HepG2 (cell line): ENCODE results near the gene LUM. TPM values are rescaled to one million over a fixed set of nuclear protein-coding genes. Genes with fewer than 3 reads are reported as not detected.

ENCODE experiments used
- ATAC-seq: fragments of 200-7000 bp; cut with Tn5 transposase; 3 replicates; pipeline ENCODE4 v1.9.1; 2020; ENCODE audit warnings: mild to moderate bottlenecking, moderate library complexity
- BruUV-seq: library from RNA; stranded (reverse); fragments of 400-500 nt; replicated peaks from 2 replicates; lab custom pipeline; 2021; lab: Mats Ljungman, UMichigan
- CTCF ChIA-PET: fragments of 300-600 bp; formaldehyde crosslinking; extraction: SDS; loops from one replicate; lab custom pipeline; 2021; ENCODE audit warnings: low total read pairs, inconsistent platforms, low intra/inter-chr PET ratio; lab: Yijun Ruan, JAX
- POLR2A ChIA-PET: fragments of 350-600 bp; sonication (Branson Sonifier 250); formaldehyde crosslinking; loops from one replicate; lab custom pipeline; 2020; ENCODE audit warnings: antibody characterized with exemption, inconsistent platforms; lab: Yijun Ruan, JAX
- DNase-seq: peaks from one replicate; pipeline ENCODE4 v3.0.0-alpha.2; 2015; ENCODE audit warnings: low spot score
- FAIRE-seq: peaks from 3 replicates; lab custom pipeline; 2011; peaks lifted over from hg19 to GRCh38; lab: Jason Lieb, UNC
- H2AFZ ChIP-seq: one replicate; pipeline ENCODE4 v1.6.1; 2011; ENCODE audit warnings: low read length, inconsistent platforms
- H3K27ac ChIP-seq: fragments of 300-600 bp; 3 replicates; pipeline ENCODE4 v1.8.0; 2011; ENCODE audit warnings: mixed run types, mild to moderate bottlenecking, mixed read lengths, low read length, inconsistent platforms; ENCODE audit not compliant: insufficient read depth; ENCODE audit errors: extremely low read length
- H3K27me3 ChIP-seq, 2 experiments: fragments of 200-600 bp in 1 of 2; 2 replicates in 1 of 2; 3 replicates in 1 of 2; pipeline versions ENCODE4 v1.6.0 to v1.8.0; 2011; ENCODE audit warnings: low read length in 2 of 2, mild to moderate bottlenecking in 2 of 2, moderate library complexity in 2 of 2, inconsistent platforms in 1 of 2; ENCODE audit not compliant: insufficient read depth in 2 of 2, control insufficient read depth in 1 of 2
- H3K36me3 ChIP-seq, 2 experiments: fragments of 200-600 bp in 1 of 2; replicated peaks in 1 of 2; 2 replicates in 1 of 2; 3 replicates in 1 of 2; pipeline versions ENCODE4 v1.5.1 to v1.8.0; 2011; ENCODE audit warnings: low read length in 2 of 2, inconsistent platforms in 1 of 2; ENCODE audit not compliant: insufficient read depth in 2 of 2, control insufficient read depth in 1 of 2
- H3K4me1 ChIP-seq: 2 replicates; pipeline ENCODE4 v1.5.1; 2012; ENCODE audit warnings: low read length, inconsistent platforms; ENCODE audit not compliant: insufficient read depth
- H3K4me2 ChIP-seq: 2 replicates; pipeline ENCODE4 v1.6.0; 2011; ENCODE audit warnings: low read depth, low read length, inconsistent platforms
- H3K4me3 ChIP-seq, 3 experiments: fragments of 200-600 bp in 1 of 3; sonication (generic), shearing (Covaris generic) in 1 of 3; replicated peaks in 1 of 3; 2 replicates each; pipeline ENCODE4 v1.5.1; 2011 to 2016; ENCODE audit warnings: low read length in 3 of 3, inconsistent platforms in 2 of 3, low read depth in 2 of 3, mild to moderate bottlenecking in 2 of 3, control low read depth in 1 of 3, mixed read lengths in 1 of 3; ENCODE audit not compliant: insufficient read depth in 1 of 3
- H3K79me2 ChIP-seq: one replicate; pipeline ENCODE4 v1.6.1; 2011; ENCODE audit warnings: low read length, inconsistent platforms; ENCODE audit not compliant: insufficient read depth
- H3K9ac ChIP-seq: 2 replicates; pipeline ENCODE4 v1.6.0; 2011; ENCODE audit warnings: mild to moderate bottlenecking, low read depth, low read length, inconsistent platforms; ENCODE audit not compliant: insufficient read depth
- H3K9me3 ChIP-seq: 2 replicates; pipeline ENCODE4 v1.5.1; 2012; ENCODE audit warnings: mild to moderate bottlenecking, low read length
- H4K20me1 ChIP-seq: 2 replicates; pipeline ENCODE4 v1.6.0; 2011; ENCODE audit warnings: inconsistent platforms, mild to moderate bottlenecking, low read length, moderate library complexity; ENCODE audit not compliant: insufficient read depth
- CEBPB ChIP-seq: IDR thresholded peaks from 2 replicates; pipeline ENCODE4 v1.6.1; 2011; ENCODE audit warnings: low read depth, low read length, improper control_type of control experiment, borderline replicate concordance
- HNF4G ChIP-seq, 2 experiments: sonication (generic) in 1 of 2; formaldehyde crosslinking in 1 of 2; IDR thresholded peaks; 2 replicates each; pipeline versions ENCODE4 v1.4.0 to v1.6.1; 2011 to 2020; ENCODE audit warnings: borderline replicate concordance in 2 of 2, low read depth in 2 of 2, mild to moderate bottlenecking in 2 of 2, low read length in 1 of 2, missing genetic modification reagents in 1 of 2, moderate library complexity in 1 of 2
- MXD1 ChIP-seq: sonication (generic); formaldehyde crosslinking; IDR thresholded peaks from 2 replicates; pipeline ENCODE4 v1.4.0; 2020; ENCODE audit warnings: mild to moderate bottlenecking, missing genetic modification reagents
- MYPOP ChIP-seq: sonication (generic); formaldehyde crosslinking; IDR thresholded peaks from 2 replicates; pipeline ENCODE4 v1.8.1; 2023; ENCODE audit warnings: mild to moderate bottlenecking, moderate library complexity, missing genetic modification reagents
- NFYB ChIP-seq: sonication (generic); formaldehyde crosslinking; IDR thresholded peaks from 2 replicates; pipeline ENCODE4 v1.4.0; 2020; ENCODE audit warnings: missing genetic modification reagents
- REPIN1 ChIP-seq: sonication (generic); formaldehyde crosslinking; IDR thresholded peaks from 2 replicates; pipeline ENCODE4 v1.8.0; 2022; ENCODE audit warnings: missing genetic modification reagents, low read depth, mild to moderate bottlenecking, borderline replicate concordance
- TMF1 ChIP-seq: sonication (generic); formaldehyde crosslinking; IDR thresholded peaks from 2 replicates; pipeline ENCODE4 v1.8.1; 2022; ENCODE audit warnings: low read depth, missing genetic modification reagents
- ZNF713 ChIP-seq: sonication (generic); formaldehyde crosslinking; IDR thresholded peaks from 2 replicates; pipeline ENCODE4 v1.4.0; 2020; ENCODE audit warnings: mild to moderate bottlenecking, missing genetic modification reagents
- ZNF746 ChIP-seq: sonication (generic); formaldehyde crosslinking; IDR thresholded peaks from 2 replicates; pipeline ENCODE4 v1.8.0; 2022; ENCODE audit warnings: mild to moderate bottlenecking, missing genetic modification reagents
- ZNF879 ChIP-seq: sonication (generic); formaldehyde crosslinking; IDR thresholded peaks from 2 replicates; pipeline ENCODE4 v1.8.1; 2023; ENCODE audit warnings: missing genetic modification reagents
- WGBS: methylation state at CpG from one replicate; pipeline ENCODE4 v1.1.6; 2017; ENCODE audit warnings: low lambda C conversion rate; 5-methylcytosine and 5-hydroxymethylcytosine counted together
- in situ Hi-C: cut with HindIII; loops from 2 replicates; pipeline ENCODE4 v1.10.0; 2017; ENCODE audit warnings: low pct_unique_long_range_greater_than_20kb; ENCODE audit not compliant: extremely low pct_ligation_motif_present
- intact Hi-C: fragments of 100-400 bp; cut with micrococcal nuclease; formaldehyde crosslinking; loops from one replicate; pipeline ENCODE4 v1.10.0; 2022; ENCODE audit not compliant: unreplicated experiment
- polyA plus RNA-seq, 8 experiments: library from polyadenylated mRNA; depleted of rRNA in 3 of 8; stranded (reverse) in 7 of 8; unstranded in 1 of 8; fragments of >200 nt; fragmentation: Illumina TruSeq in 4 of 8; extraction: Trizol in 4 of 8; gene quantifications; 2 replicates each; pipeline versions ENCODE4 v1.2.1 to v1.2.3, GENCODE V29; 2011 to 2016; ENCODE audit warnings: low read depth in 4 of 8, missing spikeins in 1 of 8, mixed read lengths in 1 of 8; ENCODE audit not compliant: insufficient read depth in 1 of 8
- total RNA-seq, 5 experiments: library from RNA; depleted of rRNA; stranded (reverse); fragments of >200 nt; fragmentation: Illumina TruSeq; extraction: Trizol; gene quantifications; 2 replicates each; pipeline ENCODE4 v1.2.3, GENCODE V29; 2016; ENCODE audit warnings: low read depth in 1 of 5

Gene LUM
- total and polyA plus RNA-seq, 2 of the 13 experiments (the other 11 are each of a cell fraction or from before 2014, with no cell fraction given), result not detected

- Histone ChIP-seq H3K79me2 (no peaks in the 10 kb centered on the region), H3K4me1 (no peaks in the 10 kb centered on the region), H2AFZ (no peak overlapping the region), H3K27me3 (no peaks in the 10 kb centered on the region; a peak in 1 of 5 replicates), H3K4me2 (no peak overlapping the region), H3K9me3 (no peaks in the 10 kb centered on the region), H4K20me1 (no peaks in the 10 kb centered on the region), H3K9ac (no peak overlapping the region), H3K36me3 (no peaks in the 10 kb centered on the region), H3K4me3 (no peak overlapping the region), H3K27ac (no peak overlapping the region)
- TF ChIP-seq HNF4G (IDR thresholded peaks at IDR 0.05; ENCODE audit: borderline replicate concordance, low read depth, low read length) (no peak), HNF4G (CRISPR knock-in tag; IDR thresholded peaks at IDR 0.05; ENCODE audit: borderline replicate concordance, low read depth) (no peak), ZNF713 (CRISPR knock-in tag) (no peak), ZNF746 (CRISPR knock-in tag) (no peak), NFYB (CRISPR knock-in tag) (no peak), TMF1 (CRISPR knock-in tag) (no peak), MYPOP (CRISPR knock-in tag) (no peak), ZNF879 (no peak), MXD1 (CRISPR knock-in tag) (no peak), REPIN1 (no peak), CEBPB (no peak)
- no peak for DNase-seq
- WGBS, result 0% methylated on average over 1 of the region's 1 CpG
- intact Hi-C loops (no loop called here), in situ Hi-C loops (no loop called here)
- ATAC-seq, result no peak
- BruUV-seq, result no TSS peak
- ChIA-PET CTCF (no interaction called here), POLR2A (no interaction called here)
- no peak for FAIRE-seq
Measured at GRCh38 chr12:91061091-91061490, 50.2 kb downstream of the LUM start.
